Fibroblast of skin of abdomen (primary cell): ENCODE results near the gene PAFAH1B1.
"Not testable (repeated sequence)": the region's sequence is repeated elsewhere in the genome, so short reads cannot be mapped to it uniquely, and the experiment has no call there.

Experiments
- DNase-seq: peaks from one replicate; pipeline ENCODE4 v3.0.0-alpha.2; 2013

PAFAH1B1 gene

GRCh38 chr17:2594722-2595599 is 1.5 kb downstream of the PAFAH1B1 start:
- no peak for DNase-seq

- no peak for DNase-seq
These were observed 2.3 kb downstream of the PAFAH1B1 start for GRCh38 chr17:2595716-2596115.

GRCh38 chr17:2598166-2598565 is 4.7 kb downstream of the PAFAH1B1 start:
- peak; percentile 62 for DNase-seq

- no peak for DNase-seq
These were observed 9.2 kb downstream of the PAFAH1B1 start for GRCh38 chr17:2602597-2603017.

DNA sequence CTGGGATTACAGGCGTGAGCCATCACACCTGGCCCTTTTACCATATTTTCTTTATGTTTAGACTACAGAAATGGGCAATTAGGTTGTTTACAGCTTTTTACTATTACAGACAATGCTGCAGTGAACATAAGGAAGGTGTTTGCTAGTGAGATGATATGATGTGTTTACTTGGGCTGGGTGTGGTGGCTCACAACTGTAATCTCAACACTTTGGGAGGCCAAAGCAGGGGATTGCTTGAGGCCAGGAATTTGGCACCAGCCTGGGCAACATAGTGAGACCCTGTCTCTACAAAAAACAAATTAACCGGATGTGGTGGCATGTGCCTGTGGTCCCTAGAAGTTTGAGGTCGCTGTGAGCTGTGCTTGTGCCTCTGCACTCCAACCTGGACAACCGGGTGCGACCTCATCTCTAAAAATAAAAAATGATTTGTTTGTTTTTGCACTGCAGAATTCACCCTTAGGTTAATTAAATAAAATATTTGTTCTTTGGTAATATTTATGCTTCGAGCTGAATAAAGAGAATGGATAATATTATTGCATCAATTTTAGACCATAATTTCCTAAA is 15.0 kb downstream of the PAFAH1B1 start:
- DNase-seq: no peak

DNA sequence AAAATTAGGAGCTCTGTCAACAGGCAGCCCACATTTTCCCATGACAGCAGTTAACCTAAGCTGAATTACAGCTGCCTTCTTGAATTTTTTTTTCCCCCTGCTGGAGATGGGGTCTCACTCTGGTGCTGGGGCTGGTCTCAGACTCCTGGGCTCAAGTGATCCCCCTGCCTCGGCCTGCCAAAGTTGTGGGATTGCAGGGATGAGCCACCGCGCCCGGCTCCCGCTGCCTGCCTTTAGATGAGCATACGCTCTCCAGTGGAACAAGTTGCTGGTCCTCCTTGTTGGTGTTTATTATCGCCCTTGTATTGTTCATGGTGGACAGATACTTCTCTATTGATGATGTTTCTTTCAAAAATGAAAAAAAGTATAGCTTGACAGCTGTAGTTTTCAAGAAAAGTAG is 15.6 kb downstream of the PAFAH1B1 start:
- DNase-seq: no peak

DNA sequence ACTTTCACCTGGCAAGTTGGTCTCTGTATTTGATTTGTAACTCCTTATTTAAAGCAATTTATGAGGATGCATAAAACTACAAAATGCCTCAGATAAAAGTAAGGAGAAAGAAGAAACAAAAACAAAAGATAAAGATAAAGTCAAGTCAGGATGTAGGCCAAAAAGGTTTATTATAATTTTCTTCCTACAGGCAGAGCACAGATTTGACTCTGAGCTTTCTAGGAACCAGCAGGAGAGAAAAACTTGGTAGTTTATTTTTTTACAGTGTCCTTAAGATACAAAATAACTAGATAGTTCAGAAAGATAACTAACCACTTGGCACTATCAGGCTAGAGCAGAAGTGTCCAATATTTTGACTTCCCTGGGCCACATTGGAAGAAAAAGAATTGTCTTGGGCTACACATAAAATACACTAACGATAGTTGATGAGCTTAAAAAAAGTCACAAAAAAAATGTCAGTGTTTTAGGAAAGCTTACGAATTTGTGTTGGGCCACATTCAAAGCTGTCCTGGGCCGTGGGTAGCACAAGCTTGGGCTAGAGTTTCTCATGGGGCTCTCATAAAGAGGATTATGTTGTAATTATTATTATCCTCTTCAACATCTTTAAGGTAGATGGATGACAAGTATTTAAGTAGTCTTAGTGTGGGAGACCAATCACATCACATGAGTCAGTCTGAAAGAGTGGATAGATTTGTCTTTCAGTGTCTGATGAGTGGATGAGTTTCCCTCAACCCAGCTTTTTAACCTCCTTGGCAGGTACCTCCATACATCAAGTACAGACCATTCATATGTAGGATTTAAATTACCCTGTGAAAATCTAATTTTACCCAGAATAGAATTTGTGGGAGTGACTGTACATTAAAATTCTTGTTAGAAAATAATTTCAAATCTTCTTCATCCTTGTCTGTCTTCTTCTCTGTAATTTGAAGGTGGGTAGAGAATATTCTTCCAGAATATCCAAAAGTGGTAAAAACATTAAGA is 17.0 kb downstream of the PAFAH1B1 start:
- DNase-seq: no peak

- DNase-seq: no peak
These were observed 18.2 kb downstream of the PAFAH1B1 start for GRCh38 chr17:2611627-2612026.

DNA sequence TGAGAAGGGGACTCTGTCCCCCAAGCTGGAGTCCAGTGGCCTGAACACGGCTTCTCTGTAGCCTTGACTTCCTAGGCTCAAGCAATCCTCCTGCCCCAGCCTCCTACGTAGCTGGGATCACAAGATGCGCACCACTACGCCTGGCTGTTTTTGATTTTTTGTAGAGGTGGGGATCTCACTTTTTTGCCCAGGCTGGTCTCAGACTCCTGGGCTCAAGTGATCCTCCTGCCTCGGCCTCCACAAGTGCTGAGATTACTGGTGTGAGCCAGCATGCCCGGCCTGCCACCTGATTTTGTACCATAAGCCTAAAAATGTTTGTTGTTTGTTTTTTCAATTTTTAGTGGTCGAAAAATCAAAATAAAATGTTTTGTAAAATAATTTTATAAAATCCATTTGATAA is 19.2 kb downstream of the PAFAH1B1 start:
- DNase-seq: no peak

- DNase-seq: no peak
These were observed 19.8 kb downstream of the PAFAH1B1 start for GRCh38 chr17:2613089-2613808.

DNA sequence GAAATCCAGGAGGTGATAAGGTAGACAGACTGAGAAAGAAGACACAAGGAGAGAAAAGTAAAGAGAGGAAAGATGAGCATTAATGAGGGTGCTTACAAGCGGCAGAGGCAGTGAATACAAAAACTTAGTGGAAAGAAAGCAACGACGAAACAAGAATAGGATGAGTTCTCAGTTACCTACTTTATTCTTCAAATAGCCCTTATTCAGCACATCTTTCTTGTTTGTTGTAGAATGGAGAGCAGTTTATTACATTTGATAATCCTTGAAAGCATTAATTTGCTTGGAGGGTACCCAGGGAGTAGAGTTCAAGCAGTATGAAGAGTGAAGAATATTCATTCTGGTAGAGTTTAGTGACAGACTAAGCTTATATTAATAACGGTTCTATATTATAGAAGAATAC is 22.4 kb downstream of the PAFAH1B1 start:
- no peak for DNase-seq

GRCh38 chr17:2621241-2621640 is 27.8 kb downstream of the PAFAH1B1 start:
- no peak for DNase-seq

GRCh38 chr17:2621951-2622405 is 28.5 kb downstream of the PAFAH1B1 start:
- DNase-seq: not testable (repeated sequence)

DNA sequence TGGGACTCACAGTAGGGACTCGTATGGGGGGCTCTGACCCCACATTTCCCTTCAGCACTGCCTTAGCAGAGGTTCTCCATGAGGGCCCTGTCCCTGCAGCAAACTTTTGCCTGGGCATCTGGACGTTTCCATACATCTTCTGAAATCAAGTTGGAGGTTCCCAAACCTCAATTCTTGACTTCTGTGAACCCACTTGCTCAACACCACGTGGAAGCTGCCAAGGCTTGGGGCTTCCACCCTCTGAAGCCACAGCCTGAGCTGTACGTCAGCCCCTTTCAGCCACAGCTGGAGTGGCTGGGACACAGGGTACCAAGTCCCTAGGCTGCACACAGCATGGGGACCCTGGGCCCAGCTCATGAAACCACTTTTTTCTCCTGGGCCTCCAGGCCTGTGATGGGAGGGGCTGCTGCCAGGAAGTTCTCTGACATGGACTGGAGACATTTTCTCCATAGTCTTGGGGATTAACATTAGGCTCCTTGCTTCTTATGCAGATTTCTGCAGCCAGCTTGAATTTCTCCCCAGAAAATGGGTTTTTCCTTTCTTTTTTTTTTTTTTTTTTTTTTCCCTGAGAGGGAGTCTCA is 29.4 kb downstream of the PAFAH1B1 start:
- not testable (repeated sequence) for DNase-seq

DNA sequence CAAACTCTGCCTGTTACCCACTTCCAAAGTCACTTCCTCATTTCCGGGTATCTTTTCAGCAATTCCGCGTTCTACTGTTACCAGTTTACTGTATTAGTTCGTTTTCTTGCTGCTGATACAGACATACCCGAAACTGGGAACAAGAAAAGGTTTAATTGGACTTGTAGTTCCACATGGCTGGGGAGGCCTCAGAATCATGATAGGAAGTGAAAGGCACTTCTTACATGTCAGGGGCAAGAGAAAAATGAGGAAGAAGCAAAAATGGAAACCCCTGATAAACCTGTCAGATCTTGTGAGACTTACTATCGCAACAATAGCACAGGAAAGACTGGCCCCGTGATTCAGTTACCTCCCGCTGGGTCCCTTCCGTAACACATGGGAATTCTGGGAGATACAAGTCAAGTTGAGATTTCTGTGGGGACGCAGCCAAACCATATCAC is 30.9 kb downstream of the PAFAH1B1 start:
- DNase-seq: no peak

DNA sequence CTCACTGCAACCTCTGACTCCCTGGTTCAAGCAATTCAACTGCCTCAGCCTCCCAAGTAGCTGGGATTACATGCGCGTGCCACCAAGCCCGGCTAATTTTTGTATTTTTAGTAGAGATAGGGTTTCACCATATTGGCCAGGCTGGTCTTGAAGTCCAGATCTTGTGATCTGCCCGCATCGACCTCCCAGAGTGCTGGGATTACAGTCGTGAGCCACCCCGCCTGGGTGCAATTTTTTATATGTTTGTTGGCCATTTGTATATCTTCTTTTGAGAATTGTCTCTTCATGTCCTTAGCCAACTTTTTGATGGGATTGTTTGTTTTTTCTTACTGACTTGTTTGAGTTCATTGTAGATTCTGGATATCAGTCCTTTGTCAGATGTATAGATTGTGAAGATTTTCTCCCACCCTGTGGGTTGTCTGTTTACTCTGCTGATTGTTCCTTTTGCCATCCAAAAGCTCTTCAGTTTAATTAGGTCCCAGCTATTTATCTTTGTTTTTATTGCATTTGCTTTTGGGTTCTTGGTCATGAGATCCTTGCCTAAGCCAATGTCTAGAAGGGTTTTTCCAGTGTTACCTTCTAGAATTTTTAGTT is 33.3 kb downstream of the PAFAH1B1 start:
- not testable (repeated sequence) for DNase-seq

DNA sequence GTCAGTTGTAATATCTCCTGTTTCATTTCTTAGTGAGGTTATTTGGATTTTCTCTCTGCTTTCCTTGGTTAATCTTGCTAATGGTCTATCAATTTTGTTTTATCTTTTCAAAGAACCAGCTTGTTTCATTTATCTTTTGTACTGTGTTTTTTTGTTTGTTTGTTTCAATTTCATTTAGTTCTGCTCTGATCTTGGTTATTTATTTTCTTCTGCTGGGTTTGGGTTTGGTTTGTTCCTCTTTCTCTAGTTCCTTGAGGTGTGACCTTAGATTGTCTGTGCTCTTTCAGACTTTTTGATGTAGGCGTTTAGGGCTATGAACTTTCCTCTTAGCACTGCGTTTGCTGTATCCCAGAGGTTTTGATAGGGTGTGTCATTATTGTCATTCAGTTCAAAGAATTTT is 35.5 kb downstream of the PAFAH1B1 start:
- DNase-seq: not testable (repeated sequence)

DNA sequence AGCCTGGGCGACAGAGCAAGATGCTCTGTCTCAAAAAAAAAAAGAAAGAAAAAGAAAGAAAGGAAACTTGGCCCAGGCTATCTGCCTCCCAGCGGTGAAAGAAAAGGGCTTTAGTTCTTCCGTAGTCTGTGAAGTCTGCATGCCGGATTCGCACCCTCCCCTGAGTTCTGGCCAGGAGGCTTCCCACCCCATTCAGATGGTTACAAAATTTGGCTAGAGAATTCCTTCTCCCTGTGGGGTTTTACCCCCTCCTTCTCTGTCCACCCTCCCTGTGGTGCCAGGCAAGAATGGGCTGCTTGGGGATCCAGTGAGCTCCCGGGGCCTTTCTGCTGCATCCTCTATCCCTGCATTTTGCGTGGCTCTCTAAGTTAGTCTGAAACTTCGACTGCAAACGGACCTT is 37.8 kb downstream of the PAFAH1B1 start:
- no peak for DNase-seq

DNA sequence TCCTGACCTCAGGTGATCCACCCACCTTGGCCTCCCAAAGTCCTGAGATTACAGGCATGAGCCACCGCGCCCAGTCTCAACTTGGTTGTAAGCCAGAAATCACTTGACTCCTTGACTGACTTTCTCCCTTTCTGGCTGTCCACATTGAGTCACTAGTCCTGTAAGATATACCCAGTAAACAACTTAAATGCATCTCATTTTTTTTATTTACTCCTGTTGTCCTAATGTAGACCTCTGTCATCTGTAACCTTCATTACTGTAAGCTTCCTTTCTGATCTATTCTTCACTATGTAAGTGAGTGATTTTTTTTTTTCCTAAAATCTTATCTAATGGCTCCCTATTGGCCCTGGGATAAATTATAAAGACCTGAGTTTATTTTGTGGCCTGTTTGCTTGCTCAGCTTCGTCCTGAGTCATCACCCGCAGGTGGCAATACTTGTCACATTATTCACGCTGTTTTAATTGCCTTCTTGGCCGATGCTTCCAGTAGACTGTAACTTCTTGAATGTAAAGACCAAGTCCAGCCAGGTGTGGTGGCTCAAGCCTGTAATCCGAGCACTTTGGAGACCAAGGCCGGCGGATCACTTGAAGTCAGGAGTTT is 41.0 kb downstream of the PAFAH1B1 start:
- DNase-seq: peak; percentile 5

DNA sequence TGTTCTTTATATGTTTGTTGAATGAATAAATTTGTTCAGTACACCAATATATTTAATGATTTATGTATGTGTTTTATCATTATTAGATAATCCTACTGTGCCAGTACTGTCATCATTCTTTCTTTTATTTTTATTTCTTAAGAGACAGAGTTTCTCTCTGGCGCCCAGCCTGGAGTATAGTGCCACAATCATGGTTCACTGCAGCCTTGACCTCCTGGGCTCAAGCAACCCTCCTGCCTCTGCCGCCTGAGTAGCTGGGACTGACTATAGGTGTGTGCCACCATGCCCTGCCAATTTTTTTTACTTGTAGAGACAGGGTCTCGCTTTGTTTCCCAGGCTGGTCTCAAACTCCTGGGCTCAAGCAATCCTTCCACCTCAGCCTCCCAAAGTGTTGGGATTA is 41.8 kb downstream of the PAFAH1B1 start:
- DNase-seq: no peak

DNA sequence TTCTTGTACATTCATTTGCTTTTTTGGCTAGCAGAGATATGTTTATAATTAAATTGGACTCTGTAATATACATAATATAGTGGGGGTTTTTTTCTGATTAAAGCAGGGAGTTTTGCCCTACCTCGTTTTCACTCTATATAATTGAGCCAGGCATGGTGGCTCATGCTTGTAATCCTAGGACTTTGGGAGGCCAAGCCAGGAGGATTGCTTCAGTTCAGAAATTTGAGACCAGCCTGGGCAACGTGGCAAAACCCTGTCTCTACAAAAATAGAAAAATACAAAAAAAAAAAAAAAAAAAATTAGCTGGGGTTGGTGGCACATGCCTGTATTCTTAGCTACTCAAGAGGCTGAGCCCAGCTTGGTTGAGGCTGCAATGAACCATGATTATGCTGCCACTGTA is 42.2 kb downstream of the PAFAH1B1 start:
- no peak for DNase-seq
